ENCODE data around the gene ADAMTS19. TPM values are rescaled to one million over a fixed set of nuclear protein-coding genes. Genes with fewer than 3 reads are reported as not detected.

The ADAMTS19 gene
- total and polyA plus RNA-seq, 2 of the 8 experiments (the other 6 are each of a cell fraction or from before 2014, with no cell fraction given) = 17.3 to 28.8 TPM

- no peak overlapping the region for H3K14ac ChIP-seq (ENCODE audit: insufficient read length)
- no peaks in the 10 kb centered on the region for H3K79me2 ChIP-seq (ENCODE audit: control insufficient read depth in 1 of 2, insufficient read depth in 2 of 2, low read length in 2 of 2)
- no peak overlapping the region for H4K5ac ChIP-seq (ENCODE audit: insufficient read length, low read depth, low read length)
- H3K4ac ChIP-seq (replicated peaks; ENCODE audit: insufficient read length, low read depth, low read length) = no peak overlapping the region
- H2AFZ ChIP-seq (ENCODE audit: low read length) = no peak overlapping the region
- no peak overlapping the region for H2AK5ac ChIP-seq (ENCODE audit: low read depth, low read length)
- no peaks in the 10 kb centered on the region for H4K20me1 ChIP-seq (replicated peaks in 1 of 2; ENCODE audit: control insufficient read depth in 1 of 2, insufficient read depth in 2 of 2, low read length in 2 of 2)
- no peaks in the 10 kb centered on the region for H3K23me2 ChIP-seq (ENCODE audit: low read depth, low read length)
- H3K27ac ChIP-seq (ENCODE audit: low read depth, low read length) = no peak overlapping the region
- no peak overlapping the region for H2BK15ac ChIP-seq (ENCODE audit: low read length)
- H3K9me3 ChIP-seq (ENCODE audit: insufficient read depth in 2 of 2, low read depth in 1 of 2, low read length in 1 of 2) = no peaks in the 10 kb centered on the region
- H3K4me2 ChIP-seq (ENCODE audit: insufficient read depth in 1 of 2, low read depth in 2 of 2, low read length in 2 of 2) = no peak overlapping the region
- no peak overlapping the region for H4K91ac ChIP-seq (replicated peaks; ENCODE audit: insufficient read length, low read length)
- no peak overlapping the region for H3K56ac ChIP-seq (replicated peaks; ENCODE audit: insufficient read length, low read depth, low read length)
- no peak overlapping the region for H2BK20ac ChIP-seq (ENCODE audit: low read length)
- no peak overlapping the region for H4K8ac ChIP-seq (ENCODE audit: extremely low read depth, insufficient read depth, low read length)
- H3K4me3 ChIP-seq (ENCODE audit: extremely low read depth in 1 of 4, insufficient read depth in 2 of 4, low read depth in 3 of 4, low read length in 4 of 4) = no peak overlapping the region
- no peak overlapping the region for H3K23ac ChIP-seq (ENCODE audit: insufficient read length)
- H2BK120ac ChIP-seq (replicated peaks; ENCODE audit: low read depth, low read length) = no peak overlapping the region
- H3K79me1 ChIP-seq (ENCODE audit: low read depth, low read length) = no peaks in the 10 kb centered on the region
- DNase-seq (ENCODE audit: low read depth in 1 of 2, low spot score in 2 of 2) = no peak
- H3K27me3 ChIP-seq (replicated peaks in 1 of 4; ENCODE audit: control insufficient read depth in 3 of 4, extremely low read depth in 1 of 4, insufficient read depth in 3 of 4, low read length in 3 of 4) = no peaks in the 10 kb centered on the region
- no peaks in the 10 kb centered on the region for H3K4me1 ChIP-seq (replicated peaks in 1 of 4; ENCODE audit: control insufficient read depth in 3 of 4, insufficient read depth in 4 of 4, low read length in 3 of 4)
- no peak overlapping the region for H2BK5ac ChIP-seq (ENCODE audit: low read depth, low read length)
- H3K18ac ChIP-seq (ENCODE audit: extremely low read depth, low read length) = no peak overlapping the region
- no peak for TF ChIP-seq ATF2 (IDR thresholded peaks at IDR 0.05; ENCODE audit: low read length)
- TF ChIP-seq HDAC6 (IDR thresholded peaks at IDR 0.05; ENCODE audit: low read depth, low read length) = no peak
- no peak for TF ChIP-seq GTF2F1 (IDR thresholded peaks at IDR 0.05; ENCODE audit: borderline replicate concordance, low read depth, low read length)
- CTCF ChIA-PET (ENCODE audit: partially characterized antibody) = interaction anchor here (0.6 to 1.5 kb wide), 2 partner anchors 59 to 233 kb away, joined by 3 read pairs; no protein-coding TSS in a partner anchor
- FAIRE-seq = no peak
- H3K36me3 ChIP-seq (ENCODE audit: control insufficient read depth in 2 of 4, insufficient read depth in 4 of 4, low read length in 3 of 4) = peaks cover 0 to 8% (median 0%) of the 10 kb centered on the region in 4 experiments; a peak in 1 of 8 replicates
- no peak overlapping the region for H2BK12ac ChIP-seq (ENCODE audit: low read depth, low read length)
- WGBS, 2 experiments (ENCODE audit: extremely low coverage in 1 of 2, insufficient coverage in 1 of 2, insufficient read length in 1 of 2, insufficient replicate concordance in 2 of 2, low coverage in 1 of 2, low lambda C conversion rate in 2 of 2, missing lambda C conversion rate in 1 of 2) = 84% methylated on average over 2 of the region's 2 CpGs; no CpG with 5 or more reads in 1 of the 2 experiments
- POLR2A ChIA-PET (ENCODE audit: partially characterized antibody) = no interaction called here
- H3K9ac ChIP-seq (replicated peaks in 1 of 4; ENCODE audit: extremely low read depth in 1 of 4, low read depth in 3 of 4, low read length in 3 of 4) = no peak overlapping the region
These were observed 133.4 kb downstream of the ADAMTS19 start for GRCh38 chr5:129593525-129593924.
